Memory B cell (primary cell): ENCODE measurements around the gene RAB11FIP4.

Source experiments
- ATAC-seq: fragments of 150-1000 bp; cut with Tn5 transposase; 2 replicates; pipeline ENCODE4 v1.10.0; 2021; ENCODE audit warnings: low read depth, mild to moderate bottlenecking, moderate library complexity
- DNase-seq, 2 donors: peaks; one replicate each; pipeline ENCODE4 v3.0.0; 2022; ENCODE audit warnings: low spot score in 2 of 2
- H3K27ac Mint-ChIP-seq: one replicate; pipeline ENCODE4 v1.8.0; 2022; ENCODE audit warnings: mild to moderate bottlenecking, moderate library complexity, mixed read lengths
- H3K27me3 Mint-ChIP-seq: one replicate; pipeline ENCODE4 v1.8.0; 2022; ENCODE audit warnings: mixed read lengths
- H3K36me3 Mint-ChIP-seq: one replicate; pipeline ENCODE4 v1.8.0; 2022; ENCODE audit warnings: mild to moderate bottlenecking, mixed read lengths
- H3K4me1 Mint-ChIP-seq: one replicate; pipeline ENCODE4 v1.8.0; 2022; ENCODE audit warnings: mixed read lengths
- H3K4me3 Mint-ChIP-seq: one replicate; pipeline ENCODE4 v1.8.0; 2022; ENCODE audit warnings: mild to moderate bottlenecking, moderate library complexity, mixed read lengths
- H3K9me3 Mint-ChIP-seq: one replicate; pipeline ENCODE4 v1.8.0; 2022; ENCODE audit warnings: mixed read lengths

Gene RAB11FIP4

DNA sequence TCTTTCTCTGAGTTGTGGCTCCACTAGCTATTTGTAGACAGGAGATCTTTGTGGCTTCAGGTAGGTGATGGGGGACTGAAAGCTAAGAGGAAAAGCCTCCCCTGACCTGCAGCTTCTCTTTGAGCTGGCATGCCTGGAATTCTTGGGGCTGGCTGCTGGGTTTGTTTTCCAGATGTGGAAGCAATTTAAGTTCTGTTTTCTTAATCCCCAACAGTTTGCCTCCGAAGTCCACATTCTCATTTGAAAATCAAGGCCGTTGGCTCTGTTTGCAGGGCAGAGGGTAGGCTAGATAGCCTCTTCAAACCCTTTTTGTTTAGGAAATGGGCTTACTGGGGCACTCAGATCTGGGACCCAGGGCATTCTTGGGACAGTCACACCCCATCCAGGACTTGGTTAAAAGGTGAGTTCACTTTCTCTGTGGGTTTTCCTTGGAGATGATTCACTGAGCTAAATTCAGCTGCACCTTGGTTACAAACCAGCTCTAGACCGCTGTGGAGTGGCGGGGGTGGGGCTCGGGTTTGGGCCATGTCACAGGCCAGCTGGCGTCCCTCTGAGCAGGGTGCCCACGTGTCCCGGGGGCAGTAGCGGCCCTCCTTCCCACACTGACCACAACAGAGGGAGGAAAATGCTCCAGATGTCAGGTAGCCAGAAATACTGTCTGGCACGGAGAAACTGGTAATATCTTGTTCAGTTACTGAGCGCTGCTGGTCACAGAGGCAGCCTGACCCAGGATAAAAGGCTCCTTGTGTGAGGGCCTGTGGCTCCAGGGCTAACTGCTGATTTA is 108.5 kb downstream of the RAB11FIP4 start:
- ATAC-seq (no peak), DNase-seq (no peak)
- H3K36me3 Mint-ChIP-seq, result peaks cover 1% of the 10 kb centered on the region
- no peak overlapping the region for H3K27ac Mint-ChIP-seq
- H3K4me1 Mint-ChIP-seq, result peaks cover 23% of the 10 kb centered on the region
- no peaks in the 10 kb centered on the region for H3K27me3 Mint-ChIP-seq
- H3K4me3 Mint-ChIP-seq, result no peak overlapping the region
- H3K9me3 Mint-ChIP-seq, result no peaks in the 10 kb centered on the region

- DNase-seq, result no peak
- Mint-ChIP-seq H3K4me3 (no peak overlapping the region), H3K9me3 (no peaks in the 10 kb centered on the region), H3K36me3 (peaks cover 4% of the 10 kb centered on the region), H3K27ac (peak overlapping the region; percentile 74), H3K27me3 (no peaks in the 10 kb centered on the region), H3K4me1 (peaks cover 46% of the 10 kb centered on the region)
- ATAC-seq, result no peak
These were observed 115.0 kb downstream of the RAB11FIP4 start for GRCh38 chr17:31506517-31506916.

DNA sequence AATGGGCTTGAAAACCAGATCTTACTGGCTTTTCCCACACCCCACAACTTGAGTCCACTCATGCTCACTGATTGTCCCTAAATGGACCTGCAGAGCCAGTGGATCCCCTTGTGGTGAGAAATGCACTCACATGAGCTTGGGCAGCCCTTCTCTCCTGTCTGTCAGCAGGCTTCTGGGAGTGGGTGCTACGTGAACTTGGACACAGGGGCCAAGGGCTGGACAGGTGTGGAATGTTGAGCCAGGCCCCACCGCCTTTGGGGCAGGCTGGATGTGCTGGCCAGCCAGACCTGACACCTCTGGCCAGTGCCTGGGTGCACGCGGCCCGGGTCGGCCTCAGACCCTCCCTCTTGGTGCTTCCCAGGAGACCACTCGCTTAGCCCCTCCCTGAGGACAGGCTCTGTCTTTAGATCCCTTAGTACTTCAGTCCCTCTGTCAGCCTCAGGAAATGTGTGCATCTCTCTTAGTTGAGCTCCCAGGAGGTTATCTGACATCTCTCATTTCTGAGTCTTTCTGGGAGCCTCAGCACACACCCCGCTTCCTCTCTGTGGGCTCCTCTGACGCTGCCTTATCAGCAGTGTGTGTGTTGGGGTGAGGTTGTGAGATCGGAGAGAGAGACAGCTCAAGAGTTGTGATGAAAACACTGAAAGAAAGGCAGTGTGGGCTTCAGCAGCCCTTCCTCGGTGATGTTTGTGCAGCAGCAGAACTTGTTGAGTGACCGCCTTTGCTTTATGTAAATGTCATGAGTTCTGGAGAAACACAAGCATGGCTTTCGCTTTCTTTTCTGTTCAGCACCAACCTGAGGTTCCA is 117.0 kb downstream of the RAB11FIP4 start:
- H3K27me3 Mint-ChIP-seq, result no peaks in the 10 kb centered on the region
- peak; percentile 40 to 41 for DNase-seq
- peak overlapping the region; percentile 98 for H3K4me3 Mint-ChIP-seq
- ATAC-seq, result peak; percentile 85
- H3K4me1 Mint-ChIP-seq, result peaks cover 42% of the 10 kb centered on the region
- H3K36me3 Mint-ChIP-seq, result peaks cover 2% of the 10 kb centered on the region
- peak overlapping the region; percentile 91 for H3K27ac Mint-ChIP-seq
- no peaks in the 10 kb centered on the region for H3K9me3 Mint-ChIP-seq

GRCh38 chr17:31509095-31509804 is 117.8 kb downstream of the RAB11FIP4 start:
- no peak for DNase-seq
- ATAC-seq, result peak; percentile 1
- peak overlapping the region; percentile 98 for H3K4me3 Mint-ChIP-seq
- H3K9me3 Mint-ChIP-seq, result no peaks in the 10 kb centered on the region
- H3K4me1 Mint-ChIP-seq, result peaks cover 41% of the 10 kb centered on the region
- H3K36me3 Mint-ChIP-seq, result peaks cover 2% of the 10 kb centered on the region
- peak overlapping the region; percentile 91 for H3K27ac Mint-ChIP-seq
- no peaks in the 10 kb centered on the region for H3K27me3 Mint-ChIP-seq

DNA sequence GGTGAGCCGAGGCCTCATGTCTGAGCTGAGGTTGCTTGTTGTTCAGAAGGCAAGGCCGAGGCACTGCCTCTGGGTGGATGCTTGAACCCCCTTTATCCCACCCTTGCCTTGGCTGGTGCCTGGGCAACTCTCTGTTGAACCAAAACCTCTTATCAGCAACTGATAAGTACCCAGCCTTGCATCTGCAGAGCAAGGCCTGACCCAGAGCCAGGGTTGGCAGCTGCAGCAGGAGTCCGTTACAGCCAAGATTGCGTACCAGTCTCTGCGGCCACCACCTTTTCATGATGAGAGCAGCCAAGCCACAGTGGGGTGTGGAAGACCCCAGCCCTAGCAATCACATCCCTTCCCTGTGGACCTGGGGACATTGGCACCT is 118.3 kb downstream of the RAB11FIP4 start:
- H3K27ac Mint-ChIP-seq, result peak overlapping the region; percentile 91
- DNase-seq (no peak), ATAC-seq (no peak)
- H3K36me3 Mint-ChIP-seq, result peaks cover 4% of the 10 kb centered on the region
- H3K4me3 Mint-ChIP-seq, result peak overlapping the region; percentile 75
- no peaks in the 10 kb centered on the region for H3K27me3 Mint-ChIP-seq
- no peaks in the 10 kb centered on the region for H3K9me3 Mint-ChIP-seq
- peaks cover 41% of the 10 kb centered on the region for H3K4me1 Mint-ChIP-seq

GRCh38 chr17:31510308-31511194 is 119.1 kb downstream of the RAB11FIP4 start:
- Mint-ChIP-seq H3K36me3 (peaks cover 4% of the 10 kb centered on the region), H3K27ac (peak overlapping the region; percentile 91), H3K27me3 (no peaks in the 10 kb centered on the region), H3K4me3 (peak overlapping the region; percentile 75), H3K9me3 (no peaks in the 10 kb centered on the region), H3K4me1 (peaks cover 37% of the 10 kb centered on the region)
- DNase-seq (no peak), ATAC-seq (no peak)

GRCh38 chr17:31511195-31511578 is 119.7 kb downstream of the RAB11FIP4 start:
- no peak for ATAC-seq
- no peaks in the 10 kb centered on the region for H3K27me3 Mint-ChIP-seq
- H3K27ac Mint-ChIP-seq, result no peak overlapping the region
- H3K9me3 Mint-ChIP-seq, result no peaks in the 10 kb centered on the region
- peaks cover 40% of the 10 kb centered on the region for H3K4me1 Mint-ChIP-seq
- no peak overlapping the region for H3K4me3 Mint-ChIP-seq
- no peak for DNase-seq
- H3K36me3 Mint-ChIP-seq, result peaks cover 4% of the 10 kb centered on the region

DNA sequence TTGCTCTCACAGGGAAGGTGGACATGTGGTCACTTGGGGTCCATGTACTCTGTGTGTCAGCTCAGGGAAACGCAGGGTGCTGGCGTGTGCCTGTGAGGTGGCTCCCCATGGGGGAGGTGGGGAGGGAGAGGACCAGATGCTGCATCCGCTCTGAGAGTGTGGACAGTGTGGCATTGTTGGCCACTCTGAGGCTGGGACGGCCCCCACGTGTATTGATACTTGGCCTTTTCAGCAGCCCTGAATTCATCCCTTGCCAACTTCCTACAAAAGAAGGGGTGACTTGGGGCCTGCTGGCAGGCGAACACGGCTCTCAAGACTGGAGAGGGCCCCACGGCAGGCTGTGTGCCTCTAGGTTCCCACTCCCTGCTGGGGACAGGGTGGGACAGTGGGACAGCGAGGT is 120.1 kb downstream of the RAB11FIP4 start:
- H3K27ac Mint-ChIP-seq, result no peak overlapping the region
- ATAC-seq, result no peak
- no peak overlapping the region for H3K4me3 Mint-ChIP-seq
- peaks cover 1% of the 10 kb centered on the region for H3K36me3 Mint-ChIP-seq
- DNase-seq, result no peak
- no peaks in the 10 kb centered on the region for H3K27me3 Mint-ChIP-seq
- no peaks in the 10 kb centered on the region for H3K9me3 Mint-ChIP-seq
- peaks cover 37% of the 10 kb centered on the region for H3K4me1 Mint-ChIP-seq

DNA sequence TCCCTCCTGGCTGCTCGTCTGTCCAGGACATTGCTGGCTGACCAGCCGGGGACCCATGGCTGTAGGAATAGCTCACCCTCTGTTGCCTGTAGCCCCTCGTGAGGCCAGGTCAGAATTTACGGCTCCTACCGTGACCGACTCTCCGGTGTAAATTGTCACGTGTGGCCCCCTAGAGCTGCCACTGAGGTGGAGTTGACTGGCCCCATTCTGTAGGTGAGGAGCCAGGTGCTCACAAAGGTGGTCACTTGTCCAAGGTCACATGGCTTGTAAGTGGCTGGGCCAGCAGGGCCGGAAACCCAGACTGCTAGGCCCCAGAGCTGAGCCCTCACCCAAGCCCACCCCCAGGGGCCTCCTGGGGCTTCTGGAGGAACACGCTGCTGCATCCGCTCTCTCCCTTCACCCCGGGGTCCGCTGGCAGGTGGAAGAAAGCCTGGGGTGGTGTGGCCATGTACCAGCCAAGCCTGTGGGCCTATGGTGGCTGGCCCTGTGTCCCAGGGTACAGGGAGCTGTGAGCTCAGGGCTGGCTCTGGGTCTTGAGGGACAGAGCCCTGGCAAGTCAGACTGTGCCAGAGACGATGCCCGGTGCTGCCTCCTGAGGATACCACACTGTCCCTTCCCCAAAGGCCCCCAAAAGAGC is 120.7 kb downstream of the RAB11FIP4 start:
- H3K9me3 Mint-ChIP-seq, result no peaks in the 10 kb centered on the region
- peaks cover 40% of the 10 kb centered on the region for H3K4me1 Mint-ChIP-seq
- ATAC-seq, result no peak
- no peaks in the 10 kb centered on the region for H3K27me3 Mint-ChIP-seq
- DNase-seq, result no peak
- peaks cover 1% of the 10 kb centered on the region for H3K36me3 Mint-ChIP-seq
- H3K27ac Mint-ChIP-seq, result no peak overlapping the region
- no peak overlapping the region for H3K4me3 Mint-ChIP-seq

DNA sequence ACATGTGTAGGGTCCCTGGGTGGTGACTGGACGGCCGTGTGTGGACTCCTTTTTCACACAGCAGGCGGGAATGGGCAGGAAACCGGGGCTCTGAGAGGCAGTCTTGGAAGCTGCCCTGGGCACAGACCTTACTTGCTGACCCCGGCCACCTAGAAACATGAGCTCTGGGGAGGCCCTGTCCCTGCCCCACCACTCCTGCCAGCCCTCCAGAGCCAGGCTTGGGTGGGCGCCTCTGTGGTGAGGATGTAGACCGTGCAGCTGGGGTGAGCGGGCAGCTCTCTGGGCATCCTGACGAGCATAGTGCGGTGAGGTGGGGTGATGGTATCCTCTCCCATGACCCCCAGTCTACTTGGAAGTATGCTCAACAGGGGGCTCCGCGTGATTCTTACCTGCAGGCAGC is 121.3 kb downstream of the RAB11FIP4 start:
- DNase-seq (no peak), ATAC-seq (no peak)
- no peak overlapping the region for H3K4me3 Mint-ChIP-seq
- peaks cover 36% of the 10 kb centered on the region for H3K4me1 Mint-ChIP-seq
- no peak overlapping the region for H3K27ac Mint-ChIP-seq
- peaks cover 1% of the 10 kb centered on the region for H3K36me3 Mint-ChIP-seq
- H3K9me3 Mint-ChIP-seq, result no peaks in the 10 kb centered on the region
- no peaks in the 10 kb centered on the region for H3K27me3 Mint-ChIP-seq

- Mint-ChIP-seq H3K9me3 (no peaks in the 10 kb centered on the region), H3K36me3 (peaks cover 1% of the 10 kb centered on the region), H3K4me1 (peaks cover 25% of the 10 kb centered on the region), H3K4me3 (no peak overlapping the region), H3K27me3 (no peaks in the 10 kb centered on the region), H3K27ac (no peak overlapping the region)
- no peak for DNase-seq
- no peak for ATAC-seq
These were observed 122.4 kb downstream of the RAB11FIP4 start for GRCh38 chr17:31513731-31514427.

DNA sequence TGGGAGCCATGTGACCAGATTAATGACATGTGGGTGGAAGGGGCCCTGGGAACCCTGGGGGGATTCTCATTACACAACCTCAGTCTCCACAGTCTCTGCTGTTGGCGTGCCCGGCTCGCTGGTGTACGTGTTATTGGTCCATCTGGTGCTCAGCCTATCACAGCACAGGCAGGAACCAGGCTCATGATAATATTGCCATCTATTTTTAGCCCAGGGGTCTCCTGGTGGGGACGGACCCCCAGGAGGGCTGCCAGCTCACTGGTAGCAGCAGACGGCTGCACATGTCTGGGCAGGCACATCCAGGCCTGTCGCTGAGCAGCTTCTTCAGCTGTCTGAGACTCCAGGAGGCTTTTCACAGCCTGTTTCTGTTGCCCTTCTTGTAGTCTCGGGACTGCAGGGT is 123.8 kb downstream of the RAB11FIP4 start:
- Mint-ChIP-seq H3K9me3 (no peaks in the 10 kb centered on the region), H3K4me3 (no peak overlapping the region), H3K27ac (no peak overlapping the region), H3K27me3 (no peaks in the 10 kb centered on the region), H3K36me3 (peaks cover 4% of the 10 kb centered on the region), H3K4me1 (peaks cover 16% of the 10 kb centered on the region)
- ATAC-seq (no peak), DNase-seq (no peak)

- Mint-ChIP-seq H3K36me3 (peaks cover 15% of the 10 kb centered on the region), H3K9me3 (no peaks in the 10 kb centered on the region), H3K4me1 (peaks cover 7% of the 10 kb centered on the region), H3K4me3 (no peak overlapping the region), H3K27ac (no peak overlapping the region), H3K27me3 (no peaks in the 10 kb centered on the region)
- DNase-seq (no peak), ATAC-seq (no peak)
These were observed 126.0 kb downstream of the RAB11FIP4 start for GRCh38 chr17:31517524-31517923.
